GM04504 (cell line): ENCODE measurements around the gene SPIN2B.
A peak's percentile ranks its signal among the peaks of the same experiment; 100 is the strongest.
"Not testable (repeated sequence)": the region's sequence is repeated elsewhere in the genome, so short reads cannot be mapped to it uniquely, and the experiment has no call there.

Experiments
- DNase-seq: peaks from one replicate; pipeline ENCODE4 v3.0.0-alpha.2; 2012; ENCODE audit warnings: low read depth

Gene SPIN2B

GRCh38 chrX:57121162-57121755 is at the start of gene SPIN2B:
TSS of gene SPIN2B (minus strand) at chrX:57121548.
- peak; percentile 46 for DNase-seq

GRCh38 chrX:57156397-57157049 is 35.2 kb upstream of the SPIN2B start:
- DNase-seq, result no peak

DNA sequence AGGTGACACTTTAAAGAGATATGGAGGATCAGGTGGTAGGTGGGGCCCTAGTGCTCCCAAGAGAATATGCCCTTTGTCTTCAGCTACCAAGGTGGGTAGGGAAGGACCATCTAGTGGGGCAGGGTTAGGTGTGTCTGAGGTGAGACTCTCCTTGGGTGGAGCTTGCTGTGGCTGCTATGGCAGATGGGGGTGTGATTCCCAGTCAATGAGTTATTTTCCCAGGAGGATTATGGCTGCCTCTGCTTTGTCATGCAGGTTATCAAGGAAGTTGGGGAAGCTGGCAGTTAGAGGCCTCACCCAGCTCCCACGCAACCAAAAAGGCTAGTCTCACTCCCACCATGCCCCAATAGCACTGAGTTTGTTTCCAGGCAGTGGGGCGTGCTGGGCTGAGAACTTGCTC is 33.8 kb upstream of the SPIN2B start:
- DNase-seq, result no peak

GRCh38 chrX:57152222-57152621 is 30.9 kb upstream of the SPIN2B start:
- not testable (repeated sequence) for DNase-seq

GRCh38 chrX:57138674-57139073 is 17.3 kb upstream of the SPIN2B start:
- DNase-seq, result no peak

DNA sequence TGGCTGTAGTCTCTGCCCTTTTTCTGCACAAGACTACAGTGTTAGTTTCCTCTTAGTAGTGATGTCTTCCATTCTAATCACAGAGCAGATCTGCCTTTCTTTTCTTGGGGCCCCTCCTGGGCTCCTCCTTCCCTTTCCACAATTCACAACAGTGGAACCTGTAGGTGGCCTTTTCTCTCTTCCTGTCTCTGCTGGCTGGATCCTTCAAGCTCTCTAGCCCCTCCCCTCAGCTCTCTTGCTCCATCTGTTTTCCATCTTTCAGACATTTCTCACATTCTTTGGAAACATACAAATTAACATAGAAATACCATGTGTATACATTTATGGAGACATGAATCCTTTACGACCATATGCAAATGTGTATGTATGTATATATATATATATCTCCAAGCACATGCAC is 16.2 kb upstream of the SPIN2B start:
- DNase-seq, result no peak

DNA sequence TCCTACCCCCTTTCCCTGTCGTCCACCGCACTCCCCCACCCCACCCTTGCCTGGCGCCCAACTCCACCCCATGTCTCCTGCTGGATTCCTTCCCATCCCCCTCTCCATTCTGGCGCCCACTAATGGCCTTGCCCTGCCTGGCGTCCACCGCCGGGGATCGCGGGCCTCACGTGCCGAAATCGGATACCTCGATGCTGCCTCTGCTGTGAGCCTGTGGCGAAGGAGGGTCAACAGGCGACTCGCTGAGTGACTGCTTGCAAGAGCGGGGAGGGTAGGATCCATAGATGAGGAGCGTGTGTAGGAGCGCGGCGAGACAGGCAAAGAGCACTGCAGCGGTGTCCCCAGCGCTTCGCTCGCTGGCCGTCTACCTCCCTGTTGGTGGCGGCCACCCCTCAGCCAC is 15.7 kb upstream of the SPIN2B start, which contains the start of gene SPIN2A:
SPIN2A (minus strand) TSS at position 325 of the 400 bp plus-strand sequence. CDS start 800 bp downstream, outside the sequence.
- DNase-seq, result not testable (repeated sequence)

DNA sequence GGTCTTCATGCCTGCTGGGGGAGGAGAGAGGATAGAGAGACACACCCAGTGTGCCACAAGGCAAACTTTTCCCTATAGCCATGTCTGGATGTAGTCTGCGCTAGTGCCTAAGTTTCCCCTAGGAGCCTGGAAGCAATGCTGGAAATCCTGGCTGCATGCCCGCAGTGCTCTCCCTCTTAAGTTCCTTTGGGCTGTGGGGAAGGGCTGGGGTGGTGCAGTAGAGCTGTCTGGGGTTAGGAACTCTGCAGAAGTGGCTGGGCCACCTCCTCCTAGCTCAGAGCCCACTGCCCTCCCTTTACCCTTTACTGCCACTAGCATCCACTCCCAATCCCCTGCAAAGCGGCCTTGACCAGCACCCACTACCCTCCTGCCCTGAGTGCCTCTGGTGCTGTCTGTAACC is 15.2 kb upstream of the SPIN2B start:
- not testable (repeated sequence) for DNase-seq

DNA sequence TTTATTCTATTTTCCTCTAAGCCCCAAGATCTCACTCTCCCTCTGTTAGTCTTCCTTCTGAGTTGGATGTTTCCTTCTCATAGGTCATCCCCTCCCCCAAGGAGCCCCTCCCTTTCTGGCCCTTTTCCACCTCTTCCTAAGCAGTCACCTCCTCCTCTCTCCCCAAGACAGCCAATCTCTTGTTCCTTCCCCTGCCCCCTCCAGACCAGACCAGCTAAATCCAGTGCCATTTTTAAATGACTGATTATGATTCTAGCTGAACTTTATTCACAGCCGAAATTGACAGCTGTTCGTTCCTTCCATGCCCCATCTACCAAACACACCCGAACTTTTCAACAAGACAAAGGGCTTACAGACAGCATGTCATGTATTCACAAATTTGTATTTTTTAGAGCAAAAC is 13.9 kb upstream of the SPIN2B start:
- no peak for DNase-seq

- DNase-seq, result no peak
These were observed 13.4 kb upstream of the SPIN2B start for GRCh38 chrX:57134702-57135101.

GRCh38 chrX:57133706-57134105 is 12.4 kb upstream of the SPIN2B start:
- DNase-seq, result no peak

GRCh38 chrX:57133284-57133683 is 11.9 kb upstream of the SPIN2B start:
- DNase-seq, result not testable (repeated sequence)

- no peak for DNase-seq
These were observed 10.7 kb upstream of the SPIN2B start for GRCh38 chrX:57132046-57132445.

GRCh38 chrX:57121816-57122215 is 468 bp upstream of the SPIN2B start:
- DNase-seq, result no peak

DNA sequence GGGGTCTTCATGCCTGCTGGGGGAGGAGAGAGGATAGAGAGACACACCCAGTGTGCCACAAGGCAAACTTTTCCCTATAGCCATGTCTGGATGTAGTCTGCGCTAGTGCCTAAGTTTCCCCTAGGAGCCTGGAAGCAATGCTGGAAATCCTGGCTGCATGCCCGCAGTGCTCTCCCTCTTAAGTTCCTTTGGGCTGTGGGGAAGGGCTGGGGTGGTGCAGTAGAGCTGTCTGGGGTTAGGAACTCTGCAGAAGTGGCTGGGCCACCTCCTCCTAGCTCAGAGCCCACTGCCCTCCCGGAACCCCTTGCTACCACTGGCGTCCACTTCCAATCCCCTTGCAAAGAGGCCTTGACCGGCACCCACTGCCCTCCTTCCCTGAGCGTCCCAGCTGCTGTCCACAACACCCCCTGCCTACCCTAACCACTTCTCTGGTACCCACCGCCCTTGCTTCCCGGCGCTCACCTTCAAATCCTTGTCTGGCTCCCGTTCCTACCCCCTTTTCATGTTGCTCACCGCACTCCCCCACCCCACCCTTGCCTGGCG is 658 bp downstream of the SPIN2B start:
- DNase-seq, result not testable (repeated sequence)

DNA sequence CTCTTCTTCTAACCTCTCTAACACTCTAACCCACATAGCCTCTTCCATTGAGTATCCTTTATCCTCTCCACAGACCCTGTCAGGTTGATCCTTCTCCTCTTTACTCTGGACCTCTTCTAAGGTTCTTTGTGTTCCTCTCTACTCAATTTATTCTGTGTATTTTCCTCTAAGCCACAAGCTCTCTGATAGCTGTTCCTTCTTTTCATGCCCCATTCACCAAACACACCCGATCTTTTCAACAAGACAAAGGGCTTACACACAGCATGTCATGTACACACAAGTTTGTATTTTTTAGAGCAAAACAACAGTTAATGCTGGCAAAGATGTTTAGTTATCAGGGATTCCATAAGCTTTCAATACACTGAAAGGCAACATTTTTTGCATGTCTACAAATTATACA is 1.9 kb downstream of the SPIN2B start:
- no peak for DNase-seq

- not testable (repeated sequence) for DNase-seq
These were observed 3.8 kb downstream of the SPIN2B start for GRCh38 chrX:57117566-57117965.

DNA sequence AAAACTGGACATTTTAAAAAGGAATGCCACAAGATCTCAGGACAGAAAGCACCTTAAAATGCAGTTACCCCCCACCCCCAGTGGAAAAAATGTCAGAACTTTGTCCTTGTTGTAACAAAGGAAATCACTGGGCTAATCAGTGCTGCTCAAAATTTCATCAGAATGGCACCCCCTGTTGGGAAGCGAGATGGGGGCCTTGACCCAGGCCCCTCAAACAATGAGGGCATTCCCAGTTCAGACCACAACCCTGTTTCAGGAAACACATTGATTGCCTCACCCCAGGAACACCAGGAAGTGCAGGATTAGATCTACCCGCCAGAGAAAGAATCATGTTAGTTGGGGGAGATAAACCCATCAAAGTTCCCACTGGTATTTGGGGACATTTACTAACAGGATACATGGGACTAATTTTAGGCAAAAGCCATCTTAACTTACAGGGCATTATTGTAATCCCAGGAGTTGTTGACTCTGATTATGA is 16.4 kb downstream of the SPIN2B start:
- DNase-seq, result no peak

DNA sequence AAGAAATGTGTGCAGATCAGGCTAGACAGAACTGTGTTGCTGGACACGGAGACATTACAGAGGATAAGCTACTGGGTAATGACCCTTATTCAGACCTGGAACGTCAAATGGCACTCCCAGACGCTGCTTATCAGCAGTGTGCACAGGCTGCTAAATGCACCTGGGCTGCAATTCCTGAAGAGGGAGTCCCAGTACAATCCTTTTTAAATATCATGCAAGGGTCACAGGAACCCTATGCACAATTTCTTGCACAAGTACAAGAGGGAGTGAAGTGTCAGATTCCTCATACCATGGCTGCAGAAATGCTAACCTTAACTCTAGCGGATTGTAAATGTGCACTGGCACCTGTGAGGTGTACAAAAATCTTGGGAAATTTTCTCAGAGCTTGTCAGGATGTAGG is 16.9 kb downstream of the SPIN2B start:
- DNase-seq, result no peak

DNA sequence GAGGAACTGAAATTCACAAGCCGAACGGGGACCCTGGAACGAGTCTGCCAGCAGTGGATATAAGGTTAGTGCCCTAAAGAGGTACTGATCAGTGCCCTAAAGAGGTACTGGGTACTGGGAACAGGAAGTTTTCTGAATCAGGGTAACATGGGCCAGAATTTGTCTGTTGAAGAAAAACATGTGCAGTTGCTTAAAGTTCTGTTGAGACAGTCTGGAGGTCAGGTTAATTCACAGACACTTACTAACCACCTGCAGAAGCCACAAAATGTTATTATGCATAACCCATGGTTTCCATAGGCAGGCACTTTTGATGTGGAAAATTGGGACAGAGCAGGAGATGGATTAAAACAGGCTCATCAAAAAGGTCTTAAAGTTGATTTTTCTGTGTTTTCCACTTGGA is 17.9 kb downstream of the SPIN2B start:
- DNase-seq, result no peak

GRCh38 chrX:57102918-57103317 is 18.4 kb downstream of the SPIN2B start:
- DNase-seq, result not testable (repeated sequence)

GRCh38 chrX:57083143-57083542 is 38.2 kb downstream of the SPIN2B start:
- no peak for DNase-seq

DNA sequence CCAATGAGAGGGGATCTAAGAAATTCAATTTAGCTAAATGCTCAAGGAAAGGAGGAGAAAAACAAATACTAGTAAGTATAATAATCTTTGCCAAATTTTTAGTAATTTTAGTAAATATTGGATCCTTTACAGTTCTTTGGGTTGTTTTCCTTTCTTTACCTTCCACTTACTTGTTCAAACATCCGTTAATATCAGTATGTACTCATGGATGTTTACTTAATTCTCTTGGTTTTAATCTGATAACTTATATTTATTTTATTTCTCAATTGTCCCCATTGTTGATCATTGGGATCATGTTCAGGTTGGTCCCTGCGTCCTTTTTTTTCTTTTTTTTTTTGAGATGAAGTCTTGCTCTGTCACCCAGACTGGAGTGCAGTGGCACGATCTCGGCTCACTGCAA is 46.9 kb downstream of the SPIN2B start:
- DNase-seq, result no peak
